ENCODE results near the gene GALK2.
"Not testable (repeated sequence)": the region's sequence is repeated elsewhere in the genome, so short reads cannot be mapped to it uniquely, and the experiment has no call there.

Gene GALK2

DNA sequence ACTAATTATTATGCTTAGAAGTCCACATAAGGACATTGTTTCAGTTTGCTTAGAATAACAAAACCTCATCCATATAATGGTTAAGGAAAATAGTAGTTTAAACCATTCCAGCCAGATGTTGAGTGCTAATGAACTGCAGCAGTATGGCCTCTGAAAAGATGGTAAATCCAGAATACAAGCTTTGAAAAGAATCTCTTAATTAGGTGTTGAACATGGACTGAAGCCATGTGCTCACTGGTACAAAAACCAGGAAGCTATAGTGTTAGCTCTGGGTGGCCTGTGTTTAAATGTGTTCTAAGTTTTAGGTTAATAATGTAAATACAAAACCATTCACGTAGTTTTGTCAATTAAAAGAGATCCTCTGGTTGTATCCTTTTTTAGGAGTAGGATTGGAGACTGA is 78.2 kb downstream of the GALK2 start:
- H3K9me3 Mint-ChIP-seq: peaks cover 16% of the 10 kb centered on the region
- H3K27me3 Mint-ChIP-seq: no peaks in the 10 kb centered on the region
- intact Hi-C loops (cut with micrococcal nuclease): no loop called here
- peaks cover 36% of the 10 kb centered on the region for H3K36me3 Mint-ChIP-seq (ENCODE audit: low read depth)
- no peak overlapping the region for H3K4me3 Mint-ChIP-seq
- H3K27ac Mint-ChIP-seq: no peak overlapping the region
- peaks cover 28% of the 10 kb centered on the region for H3K4me1 Mint-ChIP-seq (ENCODE audit: low read depth)

DNA sequence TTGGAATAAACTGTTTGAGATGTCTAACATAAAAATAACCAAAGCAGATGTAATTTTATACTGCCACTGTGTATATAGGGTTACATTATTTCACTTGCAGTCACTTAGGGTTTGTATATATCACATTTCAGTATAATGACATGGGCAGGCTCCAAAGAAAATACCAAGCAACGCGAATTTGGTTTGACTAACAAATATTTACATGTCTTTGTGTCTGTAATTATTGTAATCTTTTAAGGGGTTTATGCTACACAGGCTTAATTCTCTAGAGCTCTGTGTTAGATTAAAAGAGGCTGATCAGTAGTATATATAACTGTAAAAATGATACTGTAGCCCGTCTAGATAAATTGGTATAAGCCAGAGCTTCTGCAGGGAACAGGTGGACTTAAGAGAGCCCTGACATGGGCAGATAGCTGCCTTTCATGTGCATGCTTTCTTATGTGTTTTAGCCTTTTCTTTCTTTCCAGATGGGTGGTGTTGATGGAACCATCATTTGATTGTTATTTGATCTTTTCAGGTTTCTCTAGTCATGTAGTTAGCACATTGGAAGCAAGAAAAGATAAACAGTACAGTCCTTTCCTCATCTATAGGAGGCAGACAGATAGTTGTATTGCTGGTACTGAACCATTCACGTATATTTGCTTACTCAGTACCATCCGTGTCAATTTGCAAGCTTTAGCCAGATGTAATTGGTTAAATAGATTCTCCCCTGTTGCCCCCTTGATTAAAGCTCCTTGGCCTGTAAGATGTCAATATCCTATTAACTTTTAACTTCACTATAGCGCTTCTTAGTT is 86.1 kb downstream of the GALK2 start:
- intact Hi-C loops (cut with micrococcal nuclease): no loop called here
- H3K4me3 Mint-ChIP-seq: no peak overlapping the region
- H3K9me3 Mint-ChIP-seq: no peaks in the 10 kb centered on the region
- peaks cover 8% of the 10 kb centered on the region for H3K36me3 Mint-ChIP-seq (ENCODE audit: low read depth)
- H3K4me1 Mint-ChIP-seq (ENCODE audit: low read depth): no peaks in the 10 kb centered on the region
- H3K27me3 Mint-ChIP-seq: no peaks in the 10 kb centered on the region
- H3K27ac Mint-ChIP-seq: no peak overlapping the region

GRCh38 chr15:49265117-49265516 is 95.1 kb downstream of the GALK2 start:
- intact Hi-C loops (cut with micrococcal nuclease): not testable (repeated sequence)

DNA sequence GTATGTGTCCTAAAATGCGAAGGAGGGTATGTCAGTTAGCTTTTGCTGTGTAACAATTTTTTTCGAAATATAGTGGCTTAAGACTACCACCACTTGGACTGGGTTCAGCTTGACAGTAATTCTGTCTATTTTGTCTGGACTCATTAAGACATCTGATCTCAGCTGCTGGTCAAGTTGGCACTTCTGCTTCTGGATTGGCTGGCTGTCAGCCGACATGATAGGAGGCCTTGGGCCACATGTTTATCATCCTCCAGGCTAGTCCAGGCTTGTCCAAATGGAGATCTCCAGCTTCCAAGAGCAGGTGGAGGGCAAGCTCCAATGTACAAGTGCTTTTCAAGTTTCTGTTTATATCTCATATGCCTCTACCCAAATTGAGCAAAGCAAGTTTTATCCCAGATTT is 95.9 kb downstream of the GALK2 start:
- Mint-ChIP-seq H3K27ac (no peak overlapping the region), H3K36me3 (ENCODE audit: low read depth) (peaks cover 27% of the 10 kb centered on the region), H3K4me1 (ENCODE audit: low read depth) (peaks cover 11% of the 10 kb centered on the region), H3K27me3 (no peaks in the 10 kb centered on the region), H3K4me3 (no peak overlapping the region), H3K9me3 (peaks cover 18% of the 10 kb centered on the region)
- intact Hi-C loops (cut with micrococcal nuclease): no loop called here

More at GRCh38 chr15:49265117-49265516, 95.1 kb downstream of the GALK2 start:
- Mint-ChIP-seq H3K9me3 (peaks cover 18% of the 10 kb centered on the region), H3K4me1 (ENCODE audit: low read depth) (peaks cover 11% of the 10 kb centered on the region), H3K36me3 (ENCODE audit: low read depth) (peaks cover 27% of the 10 kb centered on the region)
- H3K27me3 Mint-ChIP-seq, H3K27ac Mint-ChIP-seq, H3K4me3 Mint-ChIP-seq: not testable (repeated sequence)

GRCh38 chr15:49270541-49271421 is 100.7 kb downstream of the GALK2 start:
- H3K27me3 Mint-ChIP-seq: no peaks in the 10 kb centered on the region
- intact Hi-C loops (cut with micrococcal nuclease): no loop called here
- no peak overlapping the region for H3K27ac Mint-ChIP-seq
- peaks cover under 1% of the 10 kb centered on the region for H3K9me3 Mint-ChIP-seq
- H3K36me3 Mint-ChIP-seq (ENCODE audit: low read depth): peaks cover 18% of the 10 kb centered on the region
- peaks cover 11% of the 10 kb centered on the region for H3K4me1 Mint-ChIP-seq (ENCODE audit: low read depth)
- H3K4me3 Mint-ChIP-seq: no peak overlapping the region

GRCh38 chr15:49273734-49274318 is 103.8 kb downstream of the GALK2 start:
- Mint-ChIP-seq H3K36me3 (ENCODE audit: low read depth) (peaks cover 18% of the 10 kb centered on the region), H3K27ac (no peak overlapping the region), H3K4me1 (ENCODE audit: low read depth) (peaks cover under 1% of the 10 kb centered on the region), H3K4me3 (no peak overlapping the region), H3K9me3 (no peaks in the 10 kb centered on the region), H3K27me3 (no peaks in the 10 kb centered on the region)
- intact Hi-C loops (cut with micrococcal nuclease): no loop called here

- Mint-ChIP-seq H3K27ac (no peak overlapping the region), H3K4me3 (no peak overlapping the region), H3K9me3 (no peaks in the 10 kb centered on the region), H3K4me1 (ENCODE audit: low read depth) (no peaks in the 10 kb centered on the region), H3K36me3 (ENCODE audit: low read depth) (peaks cover 37% of the 10 kb centered on the region), H3K27me3 (no peaks in the 10 kb centered on the region)
- intact Hi-C loops (cut with micrococcal nuclease): no loop called here
Observed at GRCh38 chr15:49278751-49279150, 108.7 kb downstream of the GALK2 start.

GRCh38 chr15:49279521-49280456 is 109.7 kb downstream of the GALK2 start:
- H3K27ac Mint-ChIP-seq: no peak overlapping the region
- no peaks in the 10 kb centered on the region for H3K4me1 Mint-ChIP-seq (ENCODE audit: low read depth)
- no peaks in the 10 kb centered on the region for H3K27me3 Mint-ChIP-seq
- H3K36me3 Mint-ChIP-seq (ENCODE audit: low read depth): peaks cover 48% of the 10 kb centered on the region
- H3K9me3 Mint-ChIP-seq: no peaks in the 10 kb centered on the region
- H3K4me3 Mint-ChIP-seq: no peak overlapping the region
- intact Hi-C loops (cut with micrococcal nuclease): no loop called here

DNA sequence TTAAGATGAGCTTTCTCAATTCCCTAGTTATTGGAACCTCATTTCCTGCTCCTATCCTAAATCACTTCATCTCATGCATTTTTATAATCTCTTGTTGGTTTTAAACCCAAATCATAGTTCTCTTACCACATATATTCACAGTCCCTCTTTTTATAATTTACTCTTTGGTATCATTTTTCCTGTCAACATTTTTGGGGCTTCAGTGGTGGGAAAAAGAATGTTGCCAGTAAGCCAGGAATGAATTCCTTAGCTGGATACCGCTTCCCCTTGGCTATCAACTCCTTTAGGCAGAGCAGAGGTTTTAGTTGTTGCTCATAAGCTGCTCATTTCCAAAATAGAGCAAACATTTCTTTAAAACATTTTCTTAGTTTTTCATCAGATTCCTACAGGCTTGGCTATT is 112.3 kb downstream of the GALK2 start:
- Mint-ChIP-seq H3K27ac (no peak overlapping the region), H3K36me3 (ENCODE audit: low read depth) (peaks cover 63% of the 10 kb centered on the region)

DNA sequence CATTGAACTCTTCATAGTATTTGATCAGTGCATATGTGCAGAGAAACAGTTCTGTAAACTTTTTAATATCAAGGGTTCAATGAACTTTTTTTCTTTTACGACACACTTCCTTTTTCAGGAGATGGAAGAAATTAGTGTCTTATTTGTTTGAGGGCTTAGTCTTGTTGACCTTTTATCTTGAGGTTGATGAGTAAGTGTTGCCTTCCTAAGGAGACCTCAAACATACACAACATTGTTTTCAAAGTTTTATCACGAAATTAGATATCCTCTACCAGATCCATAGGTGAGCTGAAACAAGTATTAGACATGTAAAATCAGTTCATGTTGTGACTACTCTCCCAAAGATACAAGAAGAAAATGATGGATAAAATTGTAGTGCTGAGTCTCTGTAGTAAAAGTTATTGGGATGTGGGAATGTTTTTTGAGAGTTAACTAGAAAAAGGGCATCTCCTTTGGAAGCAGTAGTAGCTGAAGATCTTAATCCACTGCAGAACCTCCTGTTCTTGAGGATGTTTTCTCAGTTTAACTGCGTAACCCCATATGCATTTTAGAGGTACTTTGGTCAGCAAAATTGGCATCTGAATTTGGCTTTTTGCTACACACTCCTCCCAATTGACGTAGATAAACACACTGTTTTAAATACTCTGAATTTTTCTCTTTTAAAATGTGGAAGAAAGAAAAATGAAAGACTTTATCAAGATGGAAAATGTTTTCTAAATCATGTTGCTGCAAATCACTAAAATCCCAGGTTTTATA is 116.8 kb downstream of the GALK2 start:
- no peaks in the 10 kb centered on the region for H3K9me3 Mint-ChIP-seq
- H3K4me3 Mint-ChIP-seq: no peak overlapping the region
- peaks cover 83% of the 10 kb centered on the region for H3K36me3 Mint-ChIP-seq (ENCODE audit: low read depth)
- H3K27ac Mint-ChIP-seq: no peak overlapping the region
- no peaks in the 10 kb centered on the region for H3K4me1 Mint-ChIP-seq (ENCODE audit: low read depth)
- no peaks in the 10 kb centered on the region for H3K27me3 Mint-ChIP-seq
- intact Hi-C loops (cut with micrococcal nuclease): no loop called here

More for the DNA sequence above, 112.3 kb downstream of the GALK2 start:
- Mint-ChIP-seq H3K9me3 (no peaks in the 10 kb centered on the region), H3K27me3 (no peaks in the 10 kb centered on the region), H3K4me1 (ENCODE audit: low read depth) (no peaks in the 10 kb centered on the region), H3K4me3 (no peak overlapping the region)
- intact Hi-C loops (cut with micrococcal nuclease): no loop called here

DNA sequence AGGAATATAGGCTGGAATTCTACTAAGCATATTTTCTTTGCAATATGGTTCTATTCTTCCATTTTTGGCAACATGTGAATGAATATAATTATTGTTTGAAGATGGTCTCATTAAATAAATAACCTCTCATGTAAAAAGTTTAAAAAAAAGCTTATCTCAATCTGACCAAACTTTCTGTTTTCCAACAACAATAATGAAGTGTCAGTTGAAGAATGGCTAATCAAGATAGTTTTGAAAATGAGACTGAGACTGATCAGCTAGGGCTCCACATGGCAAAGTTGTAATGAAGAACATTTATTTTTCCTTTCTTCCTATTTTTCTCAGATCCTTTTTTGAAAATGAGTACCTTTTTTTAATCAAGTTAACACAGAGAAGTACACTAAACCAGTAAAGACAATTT is 117.4 kb downstream of the GALK2 start:
- H3K36me3 Mint-ChIP-seq (ENCODE audit: low read depth): peaks cover 83% of the 10 kb centered on the region
- intact Hi-C loops (cut with micrococcal nuclease): no loop called here
- no peaks in the 10 kb centered on the region for H3K27me3 Mint-ChIP-seq
- H3K4me3 Mint-ChIP-seq: no peak overlapping the region
- H3K9me3 Mint-ChIP-seq: no peaks in the 10 kb centered on the region
- H3K27ac Mint-ChIP-seq: no peak overlapping the region
- H3K4me1 Mint-ChIP-seq (ENCODE audit: low read depth): no peaks in the 10 kb centered on the region

DNA sequence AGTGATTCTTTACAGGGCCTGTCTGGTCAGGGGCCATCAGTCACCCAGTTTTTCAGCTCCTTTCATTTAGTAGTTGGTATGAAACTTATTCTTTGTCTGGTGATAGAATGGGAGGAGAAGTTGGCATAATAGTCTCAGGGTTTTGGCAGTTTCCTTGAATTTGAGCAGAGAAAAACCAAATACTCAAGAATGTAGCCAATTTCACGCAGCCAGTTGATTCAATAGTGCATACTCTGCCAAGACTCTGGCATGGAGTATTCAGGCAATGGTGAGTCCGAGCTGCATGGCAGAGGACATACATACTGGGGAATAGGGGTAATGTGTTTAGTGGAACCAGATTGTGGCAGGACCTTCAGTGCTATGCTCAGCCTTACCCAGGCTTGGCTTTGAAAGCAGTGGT is 118.3 kb downstream of the GALK2 start:
- H3K27me3 Mint-ChIP-seq: no peaks in the 10 kb centered on the region
- H3K4me1 Mint-ChIP-seq (ENCODE audit: low read depth): no peaks in the 10 kb centered on the region
- no peak overlapping the region for H3K4me3 Mint-ChIP-seq
- intact Hi-C loops (cut with micrococcal nuclease): no loop called here
- peaks cover 82% of the 10 kb centered on the region for H3K36me3 Mint-ChIP-seq (ENCODE audit: low read depth)
- no peaks in the 10 kb centered on the region for H3K9me3 Mint-ChIP-seq
- H3K27ac Mint-ChIP-seq: no peak overlapping the region

GRCh38 chr15:49290191-49290590 is 120.1 kb downstream of the GALK2 start:
- Mint-ChIP-seq H3K27ac (no peak overlapping the region), H3K4me3 (no peak overlapping the region), H3K9me3 (no peaks in the 10 kb centered on the region), H3K36me3 (ENCODE audit: low read depth) (peaks cover 81% of the 10 kb centered on the region), H3K27me3 (no peaks in the 10 kb centered on the region), H3K4me1 (ENCODE audit: low read depth) (no peaks in the 10 kb centered on the region)
- intact Hi-C loops (cut with micrococcal nuclease): no loop called here

Data from dendritic cell treated with granulocyte-macrophage colony-stimulating factor and Interleukin-4, amounts not matched to agents 40 ng/mL and 50 ng/mL, for 4 days (primary cell).